ENCODE measurements around the gene PARN. TPM values are rescaled to one million over a fixed set of nuclear protein-coding genes. Genes with fewer than 3 reads are reported as not detected.

Gene PARN
- total and polyA plus RNA-seq, 3 experiments from 2014 or later: 45.9 to 48.2 (median 46.0) TPM

DNA sequence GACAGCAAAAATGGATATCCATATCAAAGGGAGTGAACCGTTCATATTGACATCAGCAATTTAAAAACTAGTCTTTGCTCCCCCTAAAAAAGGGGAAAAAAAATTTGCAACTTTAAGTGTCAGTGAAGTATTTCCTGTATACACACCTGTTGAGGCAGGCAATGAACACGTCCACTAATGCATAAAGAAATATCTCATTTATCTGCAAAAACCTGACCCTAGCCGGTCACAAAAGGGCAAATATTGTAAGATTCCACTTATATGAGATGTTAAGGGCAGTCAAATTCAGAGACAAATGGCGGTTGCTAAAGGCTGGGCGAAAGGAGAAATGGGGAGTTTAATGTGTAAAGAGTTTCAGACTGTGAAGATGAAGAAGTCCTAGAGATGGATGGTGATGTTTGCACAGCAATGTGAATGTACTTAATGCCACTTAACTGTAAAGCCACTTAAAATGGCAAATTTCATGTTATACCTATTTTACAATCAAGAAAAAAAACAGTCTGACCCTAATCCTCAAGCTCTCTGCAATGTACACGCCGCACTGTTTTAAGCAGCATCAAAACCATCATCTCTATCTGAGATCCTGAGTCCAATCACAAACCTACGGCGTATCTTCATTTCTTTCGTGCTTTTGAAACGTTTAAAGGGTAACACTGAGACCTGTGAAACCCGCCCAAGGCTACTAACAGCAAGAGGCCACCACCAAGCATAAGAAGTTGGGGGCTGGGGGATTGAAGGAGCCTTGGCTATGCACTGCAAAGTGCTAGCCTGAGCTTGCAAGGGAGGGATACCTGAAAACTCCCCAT is 1.1 kb downstream of the PARN start:
- ChIA-PET CTCF (no interaction called here), POLR2A (interaction anchor here (0.5 kb wide), 1 partner anchor 693 kb away, joined by 3 read pairs; no protein-coding TSS in a partner anchor)
- peak in 3 of 5 donors; percentile 5 to 50 (median 6) for DNase-seq
- Histone ChIP-seq H3K36me3 (ENCODE audit: insufficient read depth, low read length) (peaks cover 15% of the 10 kb centered on the region), H3K27ac (ENCODE audit: low read depth, low read length) (peak overlapping the region; percentile 91), H3K9me3 (ENCODE audit: low read length) (no peaks in the 10 kb centered on the region), H3K4me3 (ENCODE audit: low read length) (peak overlapping the region; percentile 64), H3K4me1 (ENCODE audit: insufficient read depth, low read length) (peaks cover 36% of the 10 kb centered on the region), H3K27me3 (ENCODE audit: insufficient read depth, low read length, poor library complexity, severe bottlenecking) (no peaks in the 10 kb centered on the region)
- Mint-ChIP-seq H3K4me1 (peaks cover 37 to 67% (median 55%) of the 10 kb centered on the region in 3 donors), H3K36me3 (peaks cover 10 to 56% (median 10%) of the 10 kb centered on the region in 3 donors), H3K4me3 (peak overlapping the region; percentile 83 to 97 (median 91)), H3K27ac (peak overlapping the region; percentile 93 to 100 (median 98)), H3K9me3 (peaks cover 0 to 4% (median 0%) of the 10 kb centered on the region in 5 donors), H3K27me3 (peaks cover 0 to 2% of the 10 kb centered on the region in 2 donors)

DNA sequence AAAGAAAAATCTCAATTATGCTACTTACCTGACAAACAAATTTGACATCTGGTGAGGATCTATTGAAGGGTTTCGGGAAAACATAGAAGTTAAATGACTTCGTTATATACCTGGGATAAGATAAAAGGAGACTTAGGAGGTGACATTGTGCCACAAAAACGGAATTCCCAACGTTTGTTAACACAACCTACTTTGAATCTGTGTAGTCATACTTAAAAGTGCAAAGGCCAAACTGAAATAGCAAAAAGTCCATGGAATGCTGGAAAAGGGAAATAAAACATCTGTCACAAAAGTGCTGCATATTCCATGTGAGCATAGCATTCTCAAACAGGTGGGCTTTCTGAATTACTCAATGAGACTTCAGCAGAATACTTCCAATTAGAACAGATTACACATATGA is 3.0 kb downstream of the PARN start:
- H3K27ac ChIP-seq (ENCODE audit: low read depth, low read length): no peak overlapping the region
- no peaks in the 10 kb centered on the region for H3K27me3 Mint-ChIP-seq
- H3K27me3 ChIP-seq (ENCODE audit: insufficient read depth, low read length, poor library complexity, severe bottlenecking): no peaks in the 10 kb centered on the region
- H3K27ac Mint-ChIP-seq: peak overlapping the region in 4 of 8 donors; percentile 1 to 75 (median 34)
- H3K36me3 ChIP-seq (ENCODE audit: insufficient read depth, low read length): peaks cover 15% of the 10 kb centered on the region
- peaks cover 29 to 54% (median 43%) of the 10 kb centered on the region in 3 donors for H3K4me1 Mint-ChIP-seq
- H3K9me3 ChIP-seq (ENCODE audit: low read length): no peaks in the 10 kb centered on the region
- H3K36me3 Mint-ChIP-seq: peaks cover 10 to 68% (median 15%) of the 10 kb centered on the region in 3 donors
- POLR2A ChIA-PET: no interaction called here
- peaks cover 32% of the 10 kb centered on the region for H3K4me1 ChIP-seq (ENCODE audit: insufficient read depth, low read length)
- DNase-seq: no peak
- no peak overlapping the region for H3K4me3 ChIP-seq (ENCODE audit: low read length)
- H3K9me3 Mint-ChIP-seq: peaks cover 0 to 4% (median 0%) of the 10 kb centered on the region in 5 donors
- CTCF ChIA-PET: no interaction called here
- H3K4me3 Mint-ChIP-seq: peak overlapping the region in 1 of 7 donors; percentile 61

GRCh38 chr16:14618566-14618965 is 11.5 kb downstream of the PARN start:
- DNase-seq: no peak
- Mint-ChIP-seq H3K9me3 (no peaks in the 10 kb centered on the region), H3K36me3 (peaks cover 4 to 73% (median 23%) of the 10 kb centered on the region in 3 donors), H3K4me3 (no peak overlapping the region), H3K4me1 (peaks cover 2 to 7% (median 4%) of the 10 kb centered on the region in 3 donors), H3K27ac (peak overlapping the region in 1 of 8 donors; percentile 41), H3K27me3 (no peaks in the 10 kb centered on the region)
- POLR2A ChIA-PET: no interaction called here
- peaks cover 12% of the 10 kb centered on the region for H3K36me3 ChIP-seq (ENCODE audit: insufficient read depth, low read length)
- H3K4me3 ChIP-seq (ENCODE audit: low read length): no peak overlapping the region
- no peaks in the 10 kb centered on the region for H3K4me1 ChIP-seq (ENCODE audit: insufficient read depth, low read length)
- H3K27me3 ChIP-seq (ENCODE audit: insufficient read depth, low read length, poor library complexity, severe bottlenecking): no peaks in the 10 kb centered on the region
- H3K9me3 ChIP-seq (ENCODE audit: low read length): no peaks in the 10 kb centered on the region
- no peak overlapping the region for H3K27ac ChIP-seq (ENCODE audit: low read depth, low read length)
- CTCF ChIA-PET: no interaction called here

- Mint-ChIP-seq H3K4me1 (peaks cover 2 to 5% (median 4%) of the 10 kb centered on the region in 3 donors), H3K27me3 (no peaks in the 10 kb centered on the region), H3K9me3 (no peaks in the 10 kb centered on the region), H3K4me3 (no peak overlapping the region), H3K36me3 (peaks cover 4 to 66% (median 23%) of the 10 kb centered on the region in 3 donors), H3K27ac (peak overlapping the region in 1 of 8 donors; percentile 51)
- ChIA-PET POLR2A (no interaction called here), CTCF (no interaction called here)
- Histone ChIP-seq H3K4me3 (ENCODE audit: low read length) (no peak overlapping the region), H3K27me3 (ENCODE audit: insufficient read depth, low read length, poor library complexity, severe bottlenecking) (no peaks in the 10 kb centered on the region), H3K9me3 (ENCODE audit: low read length) (no peaks in the 10 kb centered on the region), H3K4me1 (ENCODE audit: insufficient read depth, low read length) (no peaks in the 10 kb centered on the region), H3K27ac (ENCODE audit: low read depth, low read length) (no peak overlapping the region), H3K36me3 (ENCODE audit: insufficient read depth, low read length) (peaks cover 17% of the 10 kb centered on the region)
- DNase-seq: no peak
These were observed 13.8 kb downstream of the PARN start for GRCh38 chr16:14616280-14616679.

- Histone ChIP-seq H3K27ac (ENCODE audit: low read depth, low read length) (no peak overlapping the region), H3K36me3 (ENCODE audit: insufficient read depth, low read length) (peaks cover 24% of the 10 kb centered on the region), H3K27me3 (ENCODE audit: insufficient read depth, low read length, poor library complexity, severe bottlenecking) (no peaks in the 10 kb centered on the region), H3K9me3 (ENCODE audit: low read length) (no peaks in the 10 kb centered on the region), H3K4me3 (ENCODE audit: low read length) (no peak overlapping the region), H3K4me1 (ENCODE audit: insufficient read depth, low read length) (no peaks in the 10 kb centered on the region)
- Mint-ChIP-seq H3K27ac (peak overlapping the region in 3 of 8 donors; percentile 42 to 89 (median 73)), H3K27me3 (no peaks in the 10 kb centered on the region), H3K4me3 (no peak overlapping the region), H3K4me1 (no peaks in the 10 kb centered on the region), H3K36me3 (peaks cover 4 to 75% (median 22%) of the 10 kb centered on the region in 3 donors), H3K9me3 (no peaks in the 10 kb centered on the region)
- ChIA-PET POLR2A (no interaction called here), CTCF (no interaction called here)
- DNase-seq: no peak
These were observed 16.1 kb downstream of the PARN start for GRCh38 chr16:14613991-14614390.

GRCh38 chr16:14611660-14612059 is 18.4 kb downstream of the PARN start:
- Histone ChIP-seq H3K4me1 (ENCODE audit: insufficient read depth, low read length) (no peaks in the 10 kb centered on the region), H3K4me3 (ENCODE audit: low read length) (no peak overlapping the region), H3K9me3 (ENCODE audit: low read length) (no peaks in the 10 kb centered on the region), H3K36me3 (ENCODE audit: insufficient read depth, low read length) (peaks cover 41% of the 10 kb centered on the region), H3K27ac (ENCODE audit: low read depth, low read length) (no peak overlapping the region), H3K27me3 (ENCODE audit: insufficient read depth, low read length, poor library complexity, severe bottlenecking) (no peaks in the 10 kb centered on the region)
- H3K4me1 Mint-ChIP-seq: no peaks in the 10 kb centered on the region
- H3K4me3 Mint-ChIP-seq: no peak overlapping the region
- H3K36me3 Mint-ChIP-seq: peaks cover 4 to 86% (median 20%) of the 10 kb centered on the region in 3 donors
- ChIA-PET POLR2A (no interaction called here), CTCF (no interaction called here)
- H3K27me3 Mint-ChIP-seq: no peaks in the 10 kb centered on the region
- no peak overlapping the region for H3K27ac Mint-ChIP-seq
- DNase-seq: no peak
- no peaks in the 10 kb centered on the region for H3K9me3 Mint-ChIP-seq

- no peaks in the 10 kb centered on the region for H3K9me3 ChIP-seq (ENCODE audit: low read length)
- H3K27me3 Mint-ChIP-seq: no peaks in the 10 kb centered on the region
- H3K36me3 ChIP-seq (ENCODE audit: insufficient read depth, low read length): peaks cover 45% of the 10 kb centered on the region
- no peak for DNase-seq
- H3K4me1 Mint-ChIP-seq: no peaks in the 10 kb centered on the region
- H3K27ac Mint-ChIP-seq: no peak overlapping the region
- ChIA-PET POLR2A (no interaction called here), CTCF (no interaction called here)
- no peaks in the 10 kb centered on the region for H3K9me3 Mint-ChIP-seq
- no peak overlapping the region for H3K27ac ChIP-seq (ENCODE audit: low read depth, low read length)
- H3K27me3 ChIP-seq (ENCODE audit: insufficient read depth, low read length, poor library complexity, severe bottlenecking): no peaks in the 10 kb centered on the region
- H3K4me1 ChIP-seq (ENCODE audit: insufficient read depth, low read length): no peaks in the 10 kb centered on the region
- no peak overlapping the region for H3K4me3 Mint-ChIP-seq
- peaks cover 0 to 79% (median 14%) of the 10 kb centered on the region in 3 donors for H3K36me3 Mint-ChIP-seq
- H3K4me3 ChIP-seq (ENCODE audit: low read length): no peak overlapping the region
These were observed 20.3 kb downstream of the PARN start for GRCh38 chr16:14609716-14610115.

- peaks cover 0 to 76% (median 16%) of the 10 kb centered on the region in 3 donors for H3K36me3 Mint-ChIP-seq
- H3K4me1 ChIP-seq (ENCODE audit: insufficient read depth, low read length): no peaks in the 10 kb centered on the region
- no peaks in the 10 kb centered on the region for H3K9me3 ChIP-seq (ENCODE audit: low read length)
- H3K4me1 Mint-ChIP-seq: no peaks in the 10 kb centered on the region
- no peak overlapping the region for H3K27ac Mint-ChIP-seq
- ChIA-PET CTCF (no interaction called here), POLR2A (no interaction called here)
- no peaks in the 10 kb centered on the region for H3K9me3 Mint-ChIP-seq
- peaks cover 41% of the 10 kb centered on the region for H3K36me3 ChIP-seq (ENCODE audit: insufficient read depth, low read length)
- no peaks in the 10 kb centered on the region for H3K27me3 Mint-ChIP-seq
- no peaks in the 10 kb centered on the region for H3K27me3 ChIP-seq (ENCODE audit: insufficient read depth, low read length, poor library complexity, severe bottlenecking)
- DNase-seq: no peak
- H3K27ac ChIP-seq (ENCODE audit: low read depth, low read length): no peak overlapping the region
- H3K4me3 ChIP-seq (ENCODE audit: low read length): no peak overlapping the region
- no peak overlapping the region for H3K4me3 Mint-ChIP-seq
These were observed 21.5 kb downstream of the PARN start for GRCh38 chr16:14608604-14609003.

Data from CD8-positive, alpha-beta memory T cell (primary cell).